T-helper 9 cell (primary cell): Measurements from ENCODE around the gene ARHGAP45.
A peak's percentile ranks its signal among the peaks of the same experiment; 100 is the strongest.
"Not testable (repeated sequence)": the region's sequence is repeated elsewhere in the genome, so short reads cannot be mapped to it uniquely, and the experiment has no call there.

Experiments used
- DNase-seq: peaks from one replicate; pipeline ENCODE4 v3.0.0-alpha.2; 2020
- total RNA-seq, 2 donors: gene quantifications; one replicate each; lab custom pipeline; 2026; lab: John Stamatoyannopoulos, UW

ARHGAP45 gene
- total RNA-seq: 984 to 1,074 reads per million in 2 donors

- peak; percentile 77 for DNase-seq
Measured at GRCh38 chr19:1066748-1067340, at the start of gene ARHGAP45. Gene ARHGAP45 (plus strand): TSS chr19:1067167. CDS start chr19:1067406, 239 bp downstream.

GRCh38 chr19:1017906-1018305 lies 49.1 kb upstream of the ARHGAP45 start:
- DNase-seq: no peak

- DNase-seq: no peak
Measured at GRCh38 chr19:1018393-1018792, 48.6 kb upstream of the ARHGAP45 start.

GRCh38 chr19:1018932-1019615 lies 47.9 kb upstream of the ARHGAP45 start:
- DNase-seq: no peak

- no peak for DNase-seq
Measured at GRCh38 chr19:1019616-1019961, 47.4 kb upstream of the ARHGAP45 start.

- DNase-seq: peak; percentile 34
Measured at GRCh38 chr19:1019980-1020867, 46.7 kb upstream of the ARHGAP45 start.

GRCh38 chr19:1020868-1021425 lies 46.0 kb upstream of the ARHGAP45 start, which contains the start of gene TMEM259:
Gene TMEM259 (minus strand): TSS chr19:1021123. CDS start chr19:1020996, 127 bp downstream.
- peak; percentile 97 for DNase-seq

- not testable (repeated sequence) for DNase-seq
Measured at GRCh38 chr19:1023883-1024188, 43.1 kb upstream of the ARHGAP45 start.

- DNase-seq: not testable (repeated sequence)
Measured at GRCh38 chr19:1025080-1025479, 41.9 kb upstream of the ARHGAP45 start.

GRCh38 chr19:1025960-1026782 lies 40.8 kb upstream of the ARHGAP45 start, which contains the start of gene CNN2:
Gene CNN2 (plus strand): TSS chr19:1026608. CDS start chr19:1026662, 54 bp downstream.
- peak; percentile 55 for DNase-seq

- no peak for DNase-seq
Measured at GRCh38 chr19:1026783-1027649, 40.0 kb upstream of the ARHGAP45 start.

- no peak for DNase-seq
Measured at GRCh38 chr19:1027650-1028061, 39.3 kb upstream of the ARHGAP45 start.

GRCh38 chr19:1028062-1028926 lies 38.7 kb upstream of the ARHGAP45 start:
- peak; percentile 56 for DNase-seq

- no peak for DNase-seq
Measured at GRCh38 chr19:1032264-1032867, 34.6 kb upstream of the ARHGAP45 start.

GRCh38 chr19:1035998-1036621 lies 30.9 kb upstream of the ARHGAP45 start:
- no peak for DNase-seq

- no peak for DNase-seq
Measured at GRCh38 chr19:1037621-1038064, 29.3 kb upstream of the ARHGAP45 start.

GRCh38 chr19:1038978-1039645 lies 27.9 kb upstream of the ARHGAP45 start:
- no peak for DNase-seq
